Brain pericyte (primary cell): ENCODE results near the gene CRYBB1.

Experiments
- DNase-seq: peaks from one replicate; pipeline ENCODE4 v3.0.0-alpha.2; 2012; ENCODE audit warnings: low read depth, low spot score

Gene CRYBB1

DNA sequence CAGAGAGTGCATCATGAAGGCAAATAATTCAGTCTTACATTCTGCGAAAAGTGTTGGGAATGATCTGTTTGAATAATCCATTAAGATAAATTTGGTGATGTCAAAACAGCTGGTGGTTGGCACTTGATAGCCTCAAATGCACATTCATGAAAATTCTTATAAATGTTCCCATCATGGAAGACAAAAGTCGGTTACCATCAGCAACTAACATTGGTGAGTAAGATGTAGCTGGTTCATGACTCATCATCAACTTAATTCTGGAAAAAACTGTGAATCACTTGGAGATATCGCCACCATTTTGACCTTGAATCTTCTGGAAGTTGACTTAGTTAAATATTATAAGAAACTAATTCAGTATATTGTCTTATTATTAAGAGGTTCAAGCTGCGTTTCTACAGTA lies 11.2 kb downstream of the CRYBB1 start:
- DNase-seq = no peak

DNA sequence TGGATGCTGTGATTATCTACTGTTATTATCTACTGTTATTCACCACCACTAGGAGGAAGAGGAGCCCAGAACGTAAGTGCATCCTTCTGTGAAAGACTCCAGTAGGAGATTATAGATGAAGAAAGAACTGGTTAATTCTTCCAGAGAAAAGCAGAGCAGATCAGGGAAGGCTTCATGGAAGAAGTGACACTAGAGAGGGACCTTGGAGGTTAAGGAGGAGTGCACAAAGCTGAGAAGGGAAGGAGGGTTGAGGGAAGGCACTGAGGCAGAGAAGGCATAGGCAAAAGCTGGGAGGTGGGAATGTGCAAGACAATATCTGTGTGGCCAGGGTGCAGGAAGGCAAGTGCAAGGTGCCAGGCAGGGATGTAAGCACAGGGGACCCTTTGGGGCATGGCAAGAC lies 13.5 kb downstream of the CRYBB1 start:
- no peak for DNase-seq

DNA sequence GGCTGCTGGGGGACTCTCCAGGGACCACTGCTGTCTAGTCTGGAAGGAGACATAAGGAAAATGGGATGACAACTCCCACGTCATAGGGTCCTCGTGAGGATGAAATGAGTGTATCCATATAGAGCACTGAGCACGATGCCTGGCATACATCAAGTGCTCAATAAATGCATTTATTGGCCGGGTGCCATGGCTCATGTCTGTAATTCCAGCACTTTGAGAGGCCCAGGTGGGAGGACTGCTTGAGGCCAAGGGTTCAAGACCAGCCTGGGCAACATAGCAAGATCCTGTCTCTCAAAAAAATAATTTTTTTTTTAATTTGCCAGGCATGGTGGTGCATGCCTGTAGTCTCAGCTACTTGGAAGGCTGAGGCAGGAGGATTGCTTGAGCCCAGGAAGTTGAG lies 15.7 kb downstream of the CRYBB1 start:
- DNase-seq = no peak

DNA sequence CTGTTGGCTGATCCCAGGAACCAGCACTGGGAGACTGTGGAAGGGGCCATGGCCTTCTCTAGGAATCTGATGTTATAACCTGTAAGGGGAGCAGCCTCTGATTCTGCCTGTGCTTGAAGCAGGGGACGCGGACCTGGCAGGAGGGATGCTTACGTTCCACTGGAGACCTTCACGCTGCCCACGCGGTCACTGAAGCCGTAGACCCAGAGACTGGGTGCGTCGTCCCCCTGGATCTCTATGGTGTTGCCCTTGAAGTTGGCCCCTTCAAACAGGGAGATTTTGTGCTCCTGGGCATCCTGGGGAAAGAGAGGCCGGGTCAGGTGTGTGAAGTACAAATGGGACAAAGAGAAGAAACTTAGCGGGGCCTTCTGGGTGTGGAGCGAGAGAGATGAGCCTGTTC lies 16.1 kb downstream of the CRYBB1 start:
- no peak for DNase-seq

DNA sequence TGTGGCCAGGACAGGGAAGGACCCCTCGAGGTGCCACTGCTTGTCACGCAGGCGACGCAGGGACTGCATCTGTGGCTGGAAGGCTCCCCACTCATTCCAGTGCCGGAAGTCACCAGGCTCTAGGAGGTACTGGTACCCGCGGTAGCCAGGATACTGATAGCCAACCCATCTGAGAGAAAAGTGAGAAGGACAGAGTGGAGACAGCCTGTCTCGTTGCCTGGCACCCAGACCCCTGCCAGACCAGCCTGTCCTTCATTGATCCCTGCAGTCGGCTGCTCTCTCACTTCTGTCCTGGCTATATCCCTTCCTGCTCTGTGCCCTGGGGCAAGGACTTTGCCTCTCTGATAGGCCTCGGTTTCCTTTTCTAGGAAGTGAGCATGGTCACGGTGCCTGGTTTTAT lies 18.3 kb downstream of the CRYBB1 start:
- DNase-seq = no peak

DNA sequence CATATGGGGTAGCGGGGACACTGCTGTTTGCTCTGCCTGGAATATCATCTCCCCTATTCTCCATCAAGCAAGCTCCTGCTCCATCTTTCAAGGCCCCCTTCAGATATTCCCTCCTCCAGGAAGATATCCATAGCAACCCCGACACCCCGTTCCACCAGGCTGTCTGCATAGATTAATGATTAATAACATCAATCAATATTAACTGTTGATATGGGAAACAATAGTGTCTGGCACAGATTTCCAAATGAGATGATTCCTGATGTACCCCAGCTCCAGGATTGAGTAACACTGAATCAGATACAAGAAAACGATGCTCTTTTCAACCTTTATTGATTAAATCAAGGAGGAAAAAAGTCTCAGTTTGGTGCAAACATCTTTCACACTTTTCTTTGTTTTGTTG lies 20.3 kb downstream of the CRYBB1 start:
- DNase-seq = no peak

DNA sequence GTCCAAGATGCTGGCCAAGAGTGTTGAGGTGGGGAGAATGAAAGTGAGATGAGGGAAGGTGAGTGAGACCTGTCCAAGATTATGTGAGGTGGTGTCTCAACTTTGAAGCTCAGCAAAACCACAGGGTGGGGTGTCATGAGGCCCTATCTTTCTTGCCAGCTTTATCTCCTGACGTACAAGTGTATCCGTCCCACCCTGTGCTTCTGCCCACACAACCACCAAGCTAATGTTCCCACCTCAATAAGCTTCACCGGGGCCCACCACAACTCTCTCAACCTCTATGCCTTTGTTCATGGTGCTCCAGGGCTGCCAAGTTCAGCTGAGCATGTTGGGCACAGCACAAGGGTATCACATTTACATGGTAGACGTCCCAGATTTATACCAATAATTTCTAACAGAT lies 20.8 kb downstream of the CRYBB1 start:
- DNase-seq = no peak

DNA sequence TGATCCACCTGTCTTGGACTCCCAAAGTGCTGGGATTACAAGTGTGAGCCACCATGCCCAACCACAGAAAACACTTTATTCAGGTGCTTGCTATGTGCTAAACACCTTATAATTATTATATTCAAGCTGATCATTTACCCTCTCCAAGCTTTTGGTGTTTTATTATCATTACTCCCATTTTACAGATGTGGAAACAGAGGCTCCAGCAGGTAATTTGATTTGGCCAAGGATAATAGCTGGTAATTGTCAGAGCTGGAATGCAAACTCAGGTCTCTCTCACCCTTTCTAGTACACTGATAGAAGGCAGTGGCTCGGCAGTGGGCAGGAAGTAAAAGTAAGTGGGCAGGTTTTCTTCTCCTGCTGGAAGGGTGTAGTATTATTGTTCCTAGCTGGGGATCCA lies 24.1 kb downstream of the CRYBB1 start:
- DNase-seq = no peak

DNA sequence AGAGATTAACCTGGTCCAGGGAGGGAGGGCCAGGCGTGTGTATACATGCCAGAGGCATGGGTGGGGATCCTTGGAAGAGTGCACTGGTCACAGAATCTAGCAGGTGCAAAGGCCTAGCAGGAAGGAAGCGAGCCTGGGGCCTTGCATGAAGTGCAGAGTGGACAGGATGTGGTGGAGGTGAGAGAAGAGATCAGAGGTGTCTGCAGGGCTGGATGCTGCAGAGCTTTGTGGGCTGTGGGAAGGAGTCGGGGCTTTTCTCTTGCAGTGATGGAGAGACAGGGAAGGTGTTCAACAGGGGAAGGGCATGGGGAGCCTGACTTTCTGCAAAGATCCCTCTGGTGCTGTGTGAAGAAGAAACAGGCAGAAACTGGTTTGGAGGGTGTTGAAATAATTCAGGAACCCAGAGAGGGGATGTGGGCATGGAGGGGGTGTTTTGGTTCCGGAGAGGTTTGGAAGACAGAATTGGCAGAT lies 25.4 kb downstream of the CRYBB1 start:
- DNase-seq = no peak

DNA sequence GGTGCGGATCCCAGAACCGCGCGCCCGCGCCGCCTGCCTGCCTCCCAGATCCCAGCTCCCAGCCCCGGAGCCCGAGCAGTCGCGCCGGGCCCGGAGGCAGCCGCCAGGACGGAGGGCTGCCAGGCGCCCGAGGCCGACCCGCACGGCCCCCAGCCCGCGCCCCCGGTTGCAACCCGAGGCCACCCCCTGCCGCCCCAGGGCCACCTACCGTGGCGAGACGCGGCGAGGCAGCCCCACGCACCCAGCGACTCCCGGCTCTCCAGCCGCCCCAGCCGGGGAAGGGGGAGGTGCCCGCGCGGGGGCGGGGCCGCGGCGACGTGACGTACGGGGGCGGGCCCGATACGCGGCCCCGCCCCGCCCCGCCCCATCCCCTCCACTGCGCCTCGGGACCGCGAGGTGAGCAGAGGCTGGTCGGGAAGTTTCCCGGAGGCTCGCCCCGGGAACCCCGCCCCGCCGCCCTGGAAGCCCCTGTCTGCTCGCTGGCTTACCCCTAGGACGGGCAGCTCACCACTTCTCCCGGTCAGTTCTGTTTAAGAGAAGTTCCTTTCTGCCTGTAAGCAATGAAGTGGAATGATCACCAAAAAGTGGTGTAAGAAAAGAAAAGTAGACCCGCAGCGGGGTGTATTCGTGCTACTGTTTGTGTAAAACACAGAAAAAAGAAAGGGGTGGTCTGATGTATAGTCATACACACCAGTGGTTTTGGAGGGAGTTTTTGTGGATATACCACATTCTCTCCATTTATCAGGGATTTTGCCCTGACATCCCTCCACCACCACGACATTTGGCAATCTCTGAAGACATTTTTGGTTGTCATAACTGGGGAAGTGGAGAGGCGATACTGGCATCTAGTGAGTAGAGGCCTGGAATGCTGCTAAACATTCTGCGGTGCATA lies 27.7 kb downstream of the CRYBB1 start, which contains the start of gene TPST2:
Gene TPST2 (minus strand): TSS at position 288 of the 892 bp plus-strand sequence. CDS start 48,502 bp downstream, outside the sequence.
- DNase-seq = no peak

DNA sequence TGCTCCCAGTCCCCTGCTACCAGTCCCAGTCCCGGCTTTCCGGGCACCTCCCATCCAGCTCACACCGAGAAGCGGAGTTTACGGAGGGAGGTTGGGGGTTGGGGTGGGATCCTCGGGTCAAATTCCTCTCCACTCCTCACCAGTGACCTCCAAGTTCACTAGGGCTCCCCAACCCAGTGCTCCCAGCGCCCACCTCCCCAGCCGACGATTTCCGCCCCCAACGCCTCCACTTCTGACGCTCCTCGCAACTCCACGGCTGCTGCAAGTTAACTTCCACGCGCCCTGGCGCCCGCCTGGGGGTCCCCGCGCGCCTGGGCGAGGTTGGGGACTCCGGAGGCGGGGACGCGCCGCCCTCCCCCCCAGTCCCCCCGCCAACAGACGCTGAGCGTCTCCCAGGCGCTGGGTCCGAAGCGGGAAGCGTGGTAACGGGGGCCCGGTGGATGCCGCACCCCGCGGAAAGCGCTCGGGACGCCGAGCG lies 28.4 kb downstream of the CRYBB1 start:
- DNase-seq = no peak

DNA sequence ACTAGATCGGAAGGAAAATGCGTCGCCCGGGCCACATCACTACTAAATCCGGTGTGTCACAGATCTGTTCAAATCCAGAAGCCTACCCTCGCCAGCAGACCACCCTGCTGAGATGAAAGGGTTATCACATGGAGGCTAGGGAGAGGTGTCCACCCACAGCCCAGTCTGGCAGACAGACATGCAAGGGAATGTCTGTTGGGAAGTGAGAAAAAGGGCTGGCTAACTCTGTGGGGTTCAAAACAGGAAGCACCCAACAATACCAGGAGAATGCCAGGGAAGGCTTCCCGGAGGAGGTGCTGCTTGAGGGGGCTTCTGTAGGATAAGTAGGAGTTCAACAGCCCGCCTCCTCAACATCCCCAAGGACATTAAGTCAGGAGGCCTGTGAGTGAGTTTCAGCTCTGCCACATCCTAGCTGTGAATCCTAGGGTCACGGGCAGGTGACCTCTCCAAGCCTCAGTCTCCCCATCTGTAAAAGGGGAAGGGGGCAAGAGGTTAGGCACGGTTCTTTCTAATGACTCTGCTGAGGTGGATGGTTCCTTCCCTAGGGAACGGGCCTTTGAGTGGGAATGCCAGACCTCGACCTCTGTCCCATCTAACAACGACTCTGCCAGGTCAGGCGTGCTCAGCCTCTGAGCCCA lies 29.0 kb downstream of the CRYBB1 start:
- DNase-seq = no peak

DNA sequence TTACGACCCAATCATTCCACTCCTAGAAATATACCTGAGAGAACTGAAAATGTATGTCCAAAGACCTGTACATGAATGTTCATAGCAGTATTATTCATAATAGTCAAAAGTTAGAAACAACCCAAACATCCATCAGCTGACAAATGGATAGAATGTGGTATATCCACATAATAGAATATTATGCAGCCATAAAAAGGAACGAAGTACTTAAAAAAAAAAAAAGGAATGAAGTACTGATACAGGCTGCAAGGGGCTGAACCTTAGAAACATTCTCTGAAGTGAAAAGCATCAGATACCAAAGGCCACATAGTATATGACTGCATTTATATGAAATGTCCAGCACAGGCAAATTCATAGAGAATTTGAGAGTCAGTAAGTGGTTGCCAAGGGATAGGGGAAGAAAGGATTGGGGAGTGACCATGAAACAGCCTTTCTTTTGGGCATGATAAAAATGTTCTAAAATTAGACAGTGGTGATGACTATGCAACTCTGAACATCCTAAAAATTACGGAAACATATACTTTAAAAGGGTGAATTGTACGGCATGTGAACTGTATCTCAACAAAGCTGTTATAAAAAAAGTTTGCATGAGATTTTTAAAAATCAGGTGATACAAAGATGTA lies 29.7 kb downstream of the CRYBB1 start:
- DNase-seq = no peak

DNA sequence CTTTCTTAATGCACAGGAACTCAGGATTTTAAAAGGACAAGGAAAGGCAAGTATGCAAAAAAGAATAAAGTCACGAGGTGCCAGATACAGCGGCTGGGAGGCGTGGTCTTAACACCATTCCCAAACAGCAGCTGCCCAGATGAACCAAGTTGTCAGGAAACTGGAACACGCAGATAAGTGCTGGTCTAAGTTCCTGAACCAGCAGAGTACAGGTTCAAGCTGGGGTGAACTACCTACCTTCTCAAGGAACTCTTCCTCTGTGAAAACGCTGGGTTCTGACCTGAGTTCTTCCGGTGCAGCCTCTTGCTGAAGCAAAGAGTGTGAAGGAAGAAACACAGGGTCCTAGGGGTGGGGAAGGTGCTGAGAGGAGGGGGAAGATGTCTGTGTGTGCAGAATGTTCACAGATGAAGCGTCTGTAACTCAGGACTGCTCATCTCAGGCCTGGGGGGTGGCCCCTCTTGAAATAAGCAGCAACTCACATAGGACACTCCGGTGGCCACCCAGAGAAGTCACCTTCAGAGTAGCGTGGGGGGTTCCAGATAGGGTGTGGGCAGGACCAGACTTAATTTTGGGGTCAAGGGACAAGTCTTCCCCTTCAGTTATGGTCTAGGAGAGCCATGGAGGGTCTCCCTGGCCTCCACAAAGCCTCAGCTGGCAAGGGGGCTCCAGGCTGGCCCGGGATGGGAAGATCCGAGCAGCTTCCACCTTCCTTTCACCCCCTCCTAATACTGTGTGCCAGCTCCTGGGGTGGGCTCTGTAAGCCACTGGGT lies 31.1 kb downstream of the CRYBB1 start:
- no peak for DNase-seq

DNA sequence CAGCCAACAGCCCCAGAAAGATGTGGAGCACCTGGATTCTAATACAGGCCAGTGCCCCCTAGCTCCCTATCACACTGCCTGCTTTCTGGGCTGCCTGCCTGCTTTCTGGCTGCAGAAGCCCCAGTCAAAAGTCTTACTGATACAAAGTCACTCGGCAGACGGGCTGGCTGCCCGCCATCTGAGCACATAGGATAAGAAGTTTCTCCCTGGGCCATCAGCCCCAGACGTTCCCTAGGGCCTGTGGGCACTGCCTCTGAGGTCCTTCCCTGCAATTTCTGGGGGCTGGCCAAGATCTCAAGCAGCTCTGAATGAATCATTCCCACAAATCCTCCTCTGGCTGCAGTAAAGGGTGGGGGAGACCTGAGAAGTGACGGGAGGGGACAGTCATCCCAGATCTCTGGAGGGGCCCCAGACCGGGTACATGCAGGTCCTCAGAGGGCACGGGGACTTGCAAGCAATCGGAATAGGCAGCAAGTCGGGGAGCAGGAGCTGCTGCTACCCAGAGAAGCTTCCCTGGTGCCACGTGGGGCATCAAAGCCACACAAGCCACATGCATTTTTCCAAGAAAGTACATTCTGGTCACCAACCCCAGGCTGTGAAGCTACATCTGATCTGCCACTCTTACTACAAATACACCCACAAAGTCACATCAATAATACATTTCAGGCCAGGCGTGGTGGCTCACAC lies 32.6 kb downstream of the CRYBB1 start:
- DNase-seq = no peak

DNA sequence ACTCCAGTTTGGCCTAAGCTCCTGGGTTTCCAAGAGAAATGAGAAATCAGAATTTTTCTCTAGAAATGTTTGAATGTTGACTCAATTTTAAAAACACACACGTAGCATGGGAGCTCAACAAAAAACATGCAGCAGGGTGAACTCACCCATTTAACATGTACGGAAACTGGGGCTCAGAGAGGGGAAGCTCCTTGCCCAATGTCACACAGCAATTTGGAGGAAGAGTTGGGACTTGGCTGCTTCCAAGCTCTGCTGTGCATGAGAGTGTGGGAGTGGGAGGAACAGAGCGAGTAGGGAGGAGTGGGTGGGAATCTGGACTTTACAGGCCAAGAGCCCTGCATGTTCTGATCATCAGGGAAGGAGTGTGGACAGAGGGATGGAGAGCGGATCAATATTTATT lies 33.8 kb downstream of the CRYBB1 start:
- DNase-seq = no peak

DNA sequence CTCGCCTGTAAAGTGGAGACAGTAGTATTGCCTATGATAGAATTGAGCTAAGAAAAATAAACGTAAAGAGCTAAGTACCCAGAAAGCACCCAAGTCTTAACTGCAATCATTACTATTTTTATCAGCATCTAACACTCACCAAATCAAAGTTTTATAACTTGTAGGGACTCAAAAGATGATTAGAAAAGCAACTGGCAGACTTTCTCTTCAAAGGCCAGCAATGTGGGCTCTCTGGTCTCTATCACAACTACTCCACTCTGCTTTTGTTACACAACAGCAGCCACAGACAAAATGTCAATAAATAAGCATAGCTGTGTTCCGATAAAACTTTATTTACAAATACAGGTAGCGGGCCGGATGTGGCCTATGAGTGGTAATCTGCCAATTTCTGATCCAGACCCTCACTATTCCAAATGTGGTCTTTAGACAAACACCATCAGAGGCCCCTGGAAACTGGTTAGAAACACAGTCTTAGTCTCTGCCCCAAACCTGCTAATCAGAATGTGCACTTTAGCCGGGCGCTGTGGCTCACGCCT lies 36.1 kb downstream of the CRYBB1 start:
- no peak for DNase-seq

DNA sequence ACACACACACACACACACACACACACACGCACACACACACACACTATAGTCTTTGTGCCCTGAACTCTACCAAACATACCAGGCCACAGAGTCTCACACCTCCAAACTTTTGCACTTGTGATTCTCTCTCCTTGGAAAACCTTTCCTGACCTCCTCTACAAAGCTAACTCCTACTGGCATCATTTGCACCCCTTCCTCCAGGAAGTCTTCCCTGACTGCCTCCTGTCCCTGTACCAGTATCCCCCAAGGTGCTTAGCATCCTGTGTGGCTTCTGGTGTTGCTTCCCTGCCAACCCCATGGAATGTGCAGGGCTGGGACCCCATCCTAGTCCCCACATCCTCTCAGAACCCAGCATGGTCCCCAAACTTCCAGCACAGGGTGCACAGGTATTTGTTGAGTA lies 36.8 kb downstream of the CRYBB1 start:
- DNase-seq = no peak

DNA sequence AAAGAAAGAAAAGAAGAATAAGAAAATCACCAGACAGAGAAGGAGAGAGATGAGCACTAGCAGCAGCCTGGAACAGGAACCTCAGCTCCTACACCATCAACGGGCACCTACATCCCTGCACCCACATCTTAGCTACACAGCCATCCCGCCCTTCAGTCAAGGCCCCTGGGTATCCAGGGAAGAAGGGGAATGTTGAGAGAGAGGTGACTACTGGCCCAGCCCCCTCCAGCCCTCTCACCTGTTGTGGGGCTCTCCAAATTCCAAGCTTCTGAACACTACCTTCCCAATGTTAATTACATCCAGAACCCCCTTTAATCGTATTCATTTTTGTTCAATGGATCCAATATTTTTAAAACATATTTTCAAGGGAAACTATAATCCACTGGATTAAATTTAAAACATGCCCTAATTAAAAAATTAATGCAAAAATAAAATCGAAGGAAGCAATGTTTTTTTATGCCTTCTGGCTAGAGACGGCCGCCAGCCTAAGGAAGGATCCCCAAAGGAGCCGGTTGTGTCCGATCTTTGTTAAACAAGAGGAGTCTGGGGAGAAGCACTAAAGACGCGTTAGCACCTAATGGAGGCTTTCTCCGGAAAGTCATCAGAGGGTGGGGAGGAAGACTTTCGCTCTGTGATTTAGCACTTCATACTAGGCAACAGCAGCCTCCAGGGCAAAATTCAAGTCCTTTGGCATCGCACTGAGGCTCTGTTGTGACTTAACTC lies 37.4 kb downstream of the CRYBB1 start:
- DNase-seq = no peak

DNA sequence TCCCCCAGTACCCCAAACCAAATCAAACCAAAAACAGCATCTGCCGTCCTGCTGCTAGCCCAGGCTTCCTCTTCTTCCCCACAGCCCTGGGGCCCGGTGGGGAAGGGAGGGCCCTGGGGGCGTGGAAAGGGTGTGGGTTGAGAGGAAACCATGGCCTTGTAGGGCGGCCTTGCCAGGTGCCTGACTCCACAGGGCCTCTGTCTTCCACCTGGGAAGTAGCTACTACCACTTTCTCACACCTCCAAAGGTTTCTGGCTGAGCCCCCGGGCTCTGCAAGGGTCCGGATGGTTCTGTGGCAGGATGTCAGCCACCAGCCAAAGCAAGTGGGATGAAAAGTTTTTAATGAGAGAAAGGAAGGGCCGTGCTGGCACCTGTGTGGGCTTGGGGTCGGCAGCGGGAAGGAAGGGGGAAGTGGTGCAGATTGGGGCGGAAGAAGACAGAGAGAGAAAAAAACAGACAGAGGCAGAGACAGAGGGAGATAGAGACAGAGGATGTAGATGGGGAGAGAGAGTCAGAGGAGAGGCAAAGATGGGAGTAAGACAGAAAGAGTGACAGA lies 38.4 kb downstream of the CRYBB1 start:
- DNase-seq = no peak
